Measurements from ENCODE around the gene CDKN2B-AS1. TPM values are rescaled to one million over a fixed set of nuclear protein-coding genes. Genes with fewer than 3 reads are reported as not detected.

The CDKN2B-AS1 gene
- total RNA-seq, 1 experiment from 2014 or later, result not detected

GRCh38 chr9:22049411-22049810 lies 54.8 kb downstream of the CDKN2B-AS1 start:
- no peak overlapping the region for H2BK5ac ChIP-seq (ENCODE audit: insufficient read length, low read length)
- Mint-ChIP-seq H3K4me3 (no peak overlapping the region), H3K36me3 (ENCODE audit: insufficient read depth in 1 of 3, low read depth in 3 of 3) (no peaks in the 10 kb centered on the region), H3K27me3 (ENCODE audit: low read depth) (no peaks in the 10 kb centered on the region), H3K4me1 (peaks cover 4 to 10% of the 10 kb centered on the region in 2 experiments), H3K9me3 (no peaks in the 10 kb centered on the region), H3K27ac (no peak overlapping the region)
- no peaks in the 10 kb centered on the region for H3K9me3 ChIP-seq (ENCODE audit: control insufficient read depth, low read depth, low read length)
- no CpG with 5 or more reads among the region's 1 CpG for WGBS (ENCODE audit: extremely low coverage, insufficient read length, low lambda C conversion rate)
- H4K5ac ChIP-seq (ENCODE audit: insufficient read length, low read depth, low read length), result no peak overlapping the region
- H3K9ac ChIP-seq (ENCODE audit: extremely low read depth, insufficient read length, low read length), result no peak overlapping the region
- no peak for DNase-seq
- H3K79me1 ChIP-seq (ENCODE audit: insufficient read depth, low read depth, low read length, poor library complexity, severe bottlenecking), result no peaks in the 10 kb centered on the region
- no peak overlapping the region for H3K23ac ChIP-seq (ENCODE audit: insufficient read length, low read depth, low read length)
- no peak overlapping the region for H2BK120ac ChIP-seq (ENCODE audit: low read depth, low read length, poor library complexity, severe bottlenecking)
- no peak overlapping the region for H3K18ac ChIP-seq (ENCODE audit: insufficient read length, low read depth, low read length)
- H3K4me1 ChIP-seq (ENCODE audit: insufficient read depth, low read length), result no peaks in the 10 kb centered on the region
- H3K56ac ChIP-seq (ENCODE audit: insufficient read length, low read depth, low read length), result no peak overlapping the region
- H2AK5ac ChIP-seq (ENCODE audit: insufficient read length, low read length), result no peak overlapping the region
- H2AFZ ChIP-seq (ENCODE audit: low read length), result no peak overlapping the region
- H4K8ac ChIP-seq (replicated peaks; ENCODE audit: insufficient read length, low read depth, low read length), result no peak overlapping the region
- H3K23me2 ChIP-seq (ENCODE audit: insufficient read length, low read depth, low read length, poor library complexity, severe bottlenecking), result no peaks in the 10 kb centered on the region
- H3K27ac ChIP-seq (ENCODE audit: insufficient read length, low read depth, low read length), result no peak overlapping the region
- no peak overlapping the region for H2BK12ac ChIP-seq (ENCODE audit: insufficient read length, low read depth, low read length)
- no peak overlapping the region for H3K4ac ChIP-seq (ENCODE audit: low read depth, low read length)
- TF ChIP-seq CTCF (conservative IDR thresholded peaks at IDR 0.05), result no peak
- no peak overlapping the region for H3T11ph ChIP-seq (ENCODE audit: low read length)
- no peak overlapping the region for H3K4me2 ChIP-seq (ENCODE audit: insufficient read depth, insufficient read length, low read length)
- no peaks in the 10 kb centered on the region for H3K27me3 ChIP-seq (ENCODE audit: insufficient read depth, low read length)
- no peak overlapping the region for H4K91ac ChIP-seq (ENCODE audit: insufficient read length, low read depth, low read length)
- H2BK20ac ChIP-seq (ENCODE audit: low read depth, low read length, poor library complexity, severe bottlenecking), result no peak overlapping the region
- no peak overlapping the region for H3K14ac ChIP-seq (ENCODE audit: insufficient read depth, low read length)
- no peak overlapping the region for H2BK15ac ChIP-seq (ENCODE audit: low read depth, low read length)
- no peaks in the 10 kb centered on the region for H4K20me1 ChIP-seq (ENCODE audit: control insufficient read depth, insufficient read depth, insufficient read length)
- no peaks in the 10 kb centered on the region for H3K79me2 ChIP-seq (ENCODE audit: insufficient read depth, low read length)

Data from H9 (cell line).